Peyer's patch (tissue), 4 donors: ENCODE results near the gene CMTM7. TPM values are rescaled to one million over a fixed set of nuclear protein-coding genes. Genes with fewer than 3 reads are reported as not detected.

Experiments used
- DNase-seq, 3 donors: peaks; one replicate each; pipeline ENCODE4 v3.0.0-alpha.2; 2017 to 2019
- H3K27ac ChIP-seq, 4 donors: fragments of 200-600 bp; sonication (generic); one replicate each; pipeline ENCODE4 v1.5.1; 2016 to 2019
- H3K27me3 ChIP-seq, 2 donors: fragments of 200-600 bp; sonication (generic); one replicate each; pipeline ENCODE4 v1.5.1; 2019
- H3K36me3 ChIP-seq, 3 donors: fragments of 200-600 bp; sonication (generic); one replicate each; pipeline ENCODE4 v1.5.1; 2016 to 2019
- H3K4me1 ChIP-seq, 4 donors: fragments of 200-600 bp; sonication (generic); one replicate each; pipeline ENCODE4 v1.5.1; 2016 to 2019
- H3K4me3 ChIP-seq, 4 donors: fragments of 200-600 bp; sonication (generic); 1 replicate in 3 of 4; 2 replicates in 1 of 4; pipeline ENCODE4 v1.5.1; 2016 to 2019; ENCODE audit warnings: mild to moderate bottlenecking in 1 of 4
- H3K9me3 ChIP-seq, 4 donors: fragments of 200-600 bp; sonication (generic); one replicate each; pipeline ENCODE4 v1.5.1; 2016 to 2019; ENCODE audit warnings: mild to moderate bottlenecking in 1 of 4
- CTCF ChIP-seq, 6 experiments: fragments of 450-650 bp in 4 of 6; fragments of 200-600 bp in 2 of 6; sonication (generic) in 1 of 6; IDR thresholded peaks; one replicate each; pipeline ENCODE4 v1.5.1; 2017 to 2019; ENCODE audit warnings: antibody characterized with exemption in 6 of 6, mild to moderate bottlenecking in 3 of 6, moderate library complexity in 1 of 6
- POLR2A ChIP-seq, 2 donors: fragments of 450-650 bp; IDR thresholded peaks; one replicate each; pipeline ENCODE4 v1.5.1; 2017; ENCODE audit warnings: antibody characterized with exemption in 2 of 2, mild to moderate bottlenecking in 2 of 2, moderate library complexity in 2 of 2
- total RNA-seq, 4 donors: library from RNA; depleted of rRNA; stranded (reverse); fragments of >200 nt; gene quantifications; one replicate each; pipeline ENCODE4 v1.1.0, GENCODE V29; 2016

The CMTM7 gene
- total RNA-seq, 4 donors from 2014 or later = 5.7 to 41.3 (median 10.5) TPM

- H3K4me1 ChIP-seq = peaks cover 0 to 25% (median 7%) of the 10 kb centered on the region in 4 donors
- no peaks in the 10 kb centered on the region for H3K36me3 ChIP-seq
- H3K27ac ChIP-seq = peak overlapping the region; percentile 69 to 79 (median 76)
- no peaks in the 10 kb centered on the region for H3K9me3 ChIP-seq
- DNase-seq = peak in 1 of 3 donors; percentile 46
- H3K4me3 ChIP-seq = no peak overlapping the region
- TF ChIP-seq CTCF (IDR thresholded peaks at IDR 0.05) = no peak
- no peak for TF ChIP-seq POLR2A (IDR thresholded peaks at IDR 0.05)
- H3K27me3 ChIP-seq = no peaks in the 10 kb centered on the region
Observed at GRCh38 chr3:32432045-32432710, 40.5 kb downstream of the CMTM7 start.

- peaks cover 0 to 23% (median 7%) of the 10 kb centered on the region in 4 donors for H3K4me1 ChIP-seq
- no peaks in the 10 kb centered on the region for H3K9me3 ChIP-seq
- H3K36me3 ChIP-seq = no peaks in the 10 kb centered on the region
- DNase-seq = peak in 1 of 3 donors; percentile 45
- H3K27me3 ChIP-seq = no peaks in the 10 kb centered on the region
- no peak for TF ChIP-seq POLR2A (IDR thresholded peaks at IDR 0.05)
- TF ChIP-seq CTCF (IDR thresholded peaks at IDR 0.05) = peak in 1 of 6 experiments; percentile 13
- H3K27ac ChIP-seq = peak overlapping the region; percentile 69 to 79 (median 76)
- no peak overlapping the region for H3K4me3 ChIP-seq
Observed at GRCh38 chr3:32432711-32433530, 41.3 kb downstream of the CMTM7 start.

- TF ChIP-seq POLR2A (IDR thresholded peaks at IDR 0.05) (no peak), CTCF (IDR thresholded peaks at IDR 0.05) (no peak)
- peak in 1 of 3 donors; percentile 36 for DNase-seq
Observed at GRCh38 chr3:32434206-32434605, 42.6 kb downstream of the CMTM7 start.

GRCh38 chr3:32435911-32436815 lies 44.5 kb downstream of the CMTM7 start:
- no peak overlapping the region for H3K4me3 ChIP-seq
- H3K36me3 ChIP-seq = no peaks in the 10 kb centered on the region
- peaks cover 0 to 21% (median 9%) of the 10 kb centered on the region in 4 donors for H3K4me1 ChIP-seq
- DNase-seq = peak in 1 of 3 donors; percentile 40
- no peaks in the 10 kb centered on the region for H3K27me3 ChIP-seq
- no peak for TF ChIP-seq CTCF (IDR thresholded peaks at IDR 0.05)
- TF ChIP-seq POLR2A (IDR thresholded peaks at IDR 0.05) = no peak
- H3K9me3 ChIP-seq = no peaks in the 10 kb centered on the region
- peak overlapping the region in 2 of 4 donors; percentile 5 to 57 for H3K27ac ChIP-seq

More at GRCh38 chr3:32434206-32434605, 42.6 kb downstream of the CMTM7 start:
- no peaks in the 10 kb centered on the region for H3K9me3 ChIP-seq
- H3K36me3 ChIP-seq = no peaks in the 10 kb centered on the region
- peak overlapping the region in 1 of 4 donors; percentile 74 for H3K27ac ChIP-seq
- peaks cover 0 to 21% (median 7%) of the 10 kb centered on the region in 4 donors for H3K4me1 ChIP-seq
- H3K4me3 ChIP-seq = no peak overlapping the region
- no peaks in the 10 kb centered on the region for H3K27me3 ChIP-seq

- peaks cover 0 to 21% (median 9%) of the 10 kb centered on the region in 4 donors for H3K4me1 ChIP-seq
- TF ChIP-seq POLR2A (IDR thresholded peaks at IDR 0.05) (no peak), CTCF (IDR thresholded peaks at IDR 0.05) (no peak)
- H3K27ac ChIP-seq = peak overlapping the region in 2 of 4 donors; percentile 5 to 57
- no peaks in the 10 kb centered on the region for H3K36me3 ChIP-seq
- peak in 1 of 3 donors; percentile 50 for DNase-seq
- no peaks in the 10 kb centered on the region for H3K27me3 ChIP-seq
- H3K9me3 ChIP-seq = no peaks in the 10 kb centered on the region
- no peak overlapping the region for H3K4me3 ChIP-seq
Observed at GRCh38 chr3:32436816-32437189, 45.1 kb downstream of the CMTM7 start.
